ENCODE results near the gene TBC1D9.

DNA sequence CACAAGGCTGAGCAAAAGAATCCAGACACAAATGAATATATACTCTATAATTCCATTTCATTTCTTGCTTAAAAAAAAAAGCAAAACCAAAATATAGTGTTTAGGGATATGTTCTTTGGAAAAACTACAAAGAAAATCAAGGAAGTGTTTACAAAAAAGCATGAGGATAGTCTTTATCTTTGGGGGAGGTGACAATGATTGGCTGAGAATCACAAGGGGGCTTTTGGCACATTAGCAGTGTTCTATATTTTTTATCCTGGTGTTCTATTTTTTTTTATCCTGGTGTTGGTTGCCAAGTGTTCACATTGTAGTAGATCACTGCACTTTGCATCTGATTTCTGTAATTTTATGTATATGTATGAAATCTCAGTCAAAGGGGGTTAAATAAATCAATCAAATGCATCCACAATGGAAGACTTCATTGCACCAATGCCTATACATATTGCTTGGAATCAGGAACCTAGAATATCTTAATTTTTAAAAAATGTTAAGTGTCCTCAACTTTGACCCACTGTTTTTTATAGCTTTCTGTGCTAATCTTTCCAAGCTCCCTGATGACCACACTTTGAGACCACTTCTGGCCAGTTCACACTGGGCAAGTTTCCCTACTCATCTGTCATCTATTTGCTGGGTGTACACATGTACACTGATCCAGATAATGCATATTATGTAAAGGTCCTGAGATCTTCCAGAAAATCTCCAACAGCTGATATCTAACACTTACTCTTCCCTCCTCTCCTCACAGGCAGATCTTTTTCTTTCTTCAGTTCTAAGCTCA, 3.7 kb downstream of the TBC1D9 start:
- TF ChIP-seq EZH2 (IDR thresholded peaks at IDR 0.05; ENCODE audit: low read depth): no peak
- TF ChIP-seq, protein P1, sequence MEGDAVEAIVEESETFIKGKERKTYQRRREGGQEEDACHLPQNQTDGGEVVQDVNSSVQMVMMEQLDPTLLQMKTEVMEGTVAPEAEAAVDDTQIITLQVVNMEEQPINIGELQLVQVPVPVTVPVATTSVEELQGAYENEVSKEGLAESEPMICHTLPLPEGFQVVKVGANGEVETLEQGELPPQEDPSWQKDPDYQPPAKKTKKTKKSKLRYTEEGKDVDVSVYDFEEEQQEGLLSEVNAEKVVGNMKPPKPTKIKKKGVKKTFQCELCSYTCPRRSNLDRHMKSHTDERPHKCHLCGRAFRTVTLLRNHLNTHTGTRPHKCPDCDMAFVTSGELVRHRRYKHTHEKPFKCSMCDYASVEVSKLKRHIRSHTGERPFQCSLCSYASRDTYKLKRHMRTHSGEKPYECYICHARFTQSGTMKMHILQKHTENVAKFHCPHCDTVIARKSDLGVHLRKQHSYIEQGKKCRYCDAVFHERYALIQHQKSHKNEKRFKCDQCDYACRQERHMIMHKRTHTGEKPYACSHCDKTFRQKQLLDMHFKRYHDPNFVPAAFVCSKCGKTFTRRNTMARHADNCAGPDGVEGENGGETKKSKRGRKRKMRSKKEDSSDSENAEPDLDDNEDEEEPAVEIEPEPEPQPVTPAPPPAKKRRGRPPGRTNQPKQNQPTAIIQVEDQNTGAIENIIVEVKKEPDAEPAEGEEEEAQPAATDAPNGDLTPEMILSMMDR (conservative IDR thresholded peaks at IDR 0.05): no peak

Data from PC-9 (cell line).